H9 (cell line): ENCODE data around the gene ISCU. TPM values are rescaled to one million over a fixed set of nuclear protein-coding genes. Genes with fewer than 3 reads are reported as not detected.
A peak's percentile ranks its signal among the peaks of the same experiment; 100 is the strongest.

Source experiments
- DNase-seq: peaks from one replicate; pipeline ENCODE4 v3.0.0-alpha.2; 2017
- H2AFZ ChIP-seq: one replicate; pipeline ENCODE4 v1.6.1; 2013; ENCODE audit warnings: mild to moderate bottlenecking, low read length, control low read depth, moderate library complexity
- H2AK5ac ChIP-seq: 2 replicates; pipeline ENCODE4 v1.6.1; 2013; ENCODE audit warnings: low read length, control low read depth, mixed read lengths; ENCODE audit not compliant: insufficient read length
- H2BK120ac ChIP-seq: one replicate; pipeline ENCODE4 v1.6.1; 2013; ENCODE audit warnings: low read depth, mild to moderate bottlenecking, low read length, control low read depth, inconsistent platforms; ENCODE audit not compliant: poor library complexity, severe bottlenecking
- H2BK12ac ChIP-seq: 2 replicates; pipeline ENCODE4 v1.6.1; 2013; ENCODE audit warnings: low read length, control low read depth, mixed read lengths, low read depth; ENCODE audit not compliant: insufficient read length
- H2BK15ac ChIP-seq: 2 replicates; pipeline ENCODE4 v1.6.1; 2013; ENCODE audit warnings: low read depth, low read length, control low read depth
- H2BK20ac ChIP-seq: one replicate; pipeline ENCODE4 v1.6.1; 2013; ENCODE audit warnings: low read depth, mild to moderate bottlenecking, low read length, control low read depth, inconsistent platforms; ENCODE audit not compliant: poor library complexity, severe bottlenecking
- H2BK5ac ChIP-seq: 2 replicates; pipeline ENCODE4 v1.6.1; 2013; ENCODE audit warnings: low read length, control low read depth, mixed read lengths; ENCODE audit not compliant: insufficient read length
- H3K14ac ChIP-seq: 2 replicates; pipeline ENCODE4 v1.6.1; 2013; ENCODE audit warnings: low read length, control low read depth; ENCODE audit not compliant: insufficient read depth
- H3K18ac ChIP-seq: 2 replicates; pipeline ENCODE4 v1.6.1; 2013; ENCODE audit warnings: low read depth, mild to moderate bottlenecking, mixed read lengths, low read length, control low read depth; ENCODE audit not compliant: insufficient read length
- H3K23ac ChIP-seq: 2 replicates; pipeline ENCODE4 v1.6.1; 2013; ENCODE audit warnings: low read length, control low read depth, mixed read lengths, low read depth; ENCODE audit not compliant: insufficient read length
- H3K23me2 ChIP-seq: 2 replicates; pipeline ENCODE4 v1.6.1; 2013; ENCODE audit warnings: low read depth, mild to moderate bottlenecking, mixed read lengths, low read length, control low read depth; ENCODE audit not compliant: insufficient read length, poor library complexity, severe bottlenecking
- H3K27ac ChIP-seq: 2 replicates; pipeline ENCODE4 v1.5.1; 2013; ENCODE audit warnings: low read length, control low read depth, mixed read lengths, low read depth; ENCODE audit not compliant: insufficient read length
- H3K27me3 ChIP-seq: 2 replicates; pipeline ENCODE4 v1.6.1; 2013; ENCODE audit warnings: low read length, control low read depth, inconsistent platforms; ENCODE audit not compliant: insufficient read depth
- H3K4ac ChIP-seq: 2 replicates; pipeline ENCODE4 v1.6.1; 2013; ENCODE audit warnings: low read depth, mild to moderate bottlenecking, control low read depth, inconsistent platforms, low read length, moderate library complexity
- H3K4me1 ChIP-seq: 2 replicates; pipeline ENCODE4 v1.6.1; 2013; ENCODE audit warnings: low read length, control low read depth, inconsistent platforms; ENCODE audit not compliant: insufficient read depth
- H3K4me2 ChIP-seq: 2 replicates; pipeline ENCODE4 v1.6.1; 2013; ENCODE audit warnings: low read length, control low read depth, mixed read lengths; ENCODE audit not compliant: insufficient read length, insufficient read depth
- H3K56ac ChIP-seq: 2 replicates; pipeline ENCODE4 v1.6.1; 2013; ENCODE audit warnings: low read depth, mild to moderate bottlenecking, mixed read lengths, low read length, control low read depth; ENCODE audit not compliant: insufficient read length
- H3K79me1 ChIP-seq: 2 replicates; pipeline ENCODE4 v1.6.1; 2013; ENCODE audit warnings: low read depth, mild to moderate bottlenecking, moderate library complexity, low read length, control low read depth, inconsistent platforms; ENCODE audit not compliant: insufficient read depth, poor library complexity, severe bottlenecking
- H3K79me2 ChIP-seq: 2 replicates; pipeline ENCODE4 v1.6.1; 2013; ENCODE audit warnings: low read length, control low read depth, inconsistent platforms; ENCODE audit not compliant: insufficient read depth
- H3K9ac ChIP-seq: 2 replicates; pipeline ENCODE4 v1.6.1; 2013; ENCODE audit warnings: low read length, control low read depth, mixed read lengths; ENCODE audit not compliant: insufficient read length; ENCODE audit errors: extremely low read depth
- H3K9me3 ChIP-seq: one replicate; pipeline ENCODE4 v1.6.1; 2013; ENCODE audit warnings: low read depth, low read length, inconsistent platforms; ENCODE audit not compliant: control insufficient read depth
- H3T11ph ChIP-seq: one replicate; pipeline ENCODE4 v1.6.1; 2013; ENCODE audit warnings: mild to moderate bottlenecking, low read length, control low read depth, inconsistent platforms
- H4K20me1 ChIP-seq: one replicate; pipeline ENCODE4 v1.6.1; 2013; ENCODE audit not compliant: control insufficient read depth, insufficient read length, insufficient read depth
- H4K5ac ChIP-seq: 2 replicates; pipeline ENCODE4 v1.6.1; 2013; ENCODE audit warnings: low read depth, mild to moderate bottlenecking, mixed read lengths, low read length, control low read depth; ENCODE audit not compliant: insufficient read length
- H4K8ac ChIP-seq: replicated peaks from 2 replicates; pipeline ENCODE4 v1.6.1; 2013; ENCODE audit warnings: low read length, control low read depth, mixed read lengths, low read depth; ENCODE audit not compliant: insufficient read length
- H4K91ac ChIP-seq: 2 replicates; pipeline ENCODE4 v1.6.1; 2013; ENCODE audit warnings: low read depth, mild to moderate bottlenecking, moderate library complexity, mixed read lengths, low read length, control low read depth; ENCODE audit not compliant: insufficient read length
- H3K27ac Mint-ChIP-seq, 3 experiments: 2 replicates in 2 of 3; 3 replicates in 1 of 3; pipeline ENCODE4 v1.8.0; 2020 to 2021; ENCODE audit warnings: mixed read lengths in 3 of 3, mild to moderate bottlenecking in 1 of 3, moderate library complexity in 1 of 3
- H3K27me3 Mint-ChIP-seq: 2 replicates; pipeline ENCODE4 v1.8.0; 2021; ENCODE audit warnings: low read depth, mild to moderate bottlenecking, moderate library complexity, mixed read lengths
- H3K36me3 Mint-ChIP-seq, 3 experiments: 2 replicates in 2 of 3; 3 replicates in 1 of 3; pipeline ENCODE4 v1.8.0; 2020 to 2021; ENCODE audit warnings: low read depth in 3 of 3, mixed read lengths in 3 of 3; ENCODE audit not compliant: insufficient read depth in 1 of 3
- H3K4me1 Mint-ChIP-seq, 2 experiments: 2 replicates each; pipeline ENCODE4 v1.8.0; 2020; ENCODE audit warnings: mixed read lengths in 2 of 2
- H3K4me3 Mint-ChIP-seq, 2 experiments: 2 replicates in 1 of 2; 3 replicates in 1 of 2; pipeline ENCODE4 v1.8.0; 2020 to 2021; ENCODE audit warnings: mild to moderate bottlenecking in 2 of 2, mixed read lengths in 2 of 2, moderate library complexity in 1 of 2
- H3K9me3 Mint-ChIP-seq, 2 experiments: 2 replicates in 1 of 2; 3 replicates in 1 of 2; pipeline ENCODE4 v1.8.0; 2020; ENCODE audit warnings: mild to moderate bottlenecking in 2 of 2, mixed read lengths in 2 of 2, moderate library complexity in 1 of 2
- WGBS: extraction: QIAGEN DNeasy Blood & Tissue Kit; methylation state at CpG from one replicate; pipeline ENCODE4 v1.1.7; 2013; ENCODE audit warnings: missing lambda C conversion rate, low lambda C conversion rate, mixed read lengths; ENCODE audit not compliant: insufficient read length; ENCODE audit errors: extremely low coverage; 5-methylcytosine and 5-hydroxymethylcytosine counted together
- total RNA-seq: library from RNA; stranded (reverse); gene quantifications from 2 replicates; pipeline ENCODE4 v1.2.1, GENCODE V29; 2021
- TF ChIP-seq, protein P1 (sequence below): fragments of 200-600 bp; sonication (generic); conservative IDR thresholded peaks from 3 replicates; pipeline ENCODE4 v1.8.0; 2021; ENCODE audit warnings: antibody characterized with exemption, mild to moderate bottlenecking

ISCU gene
- total RNA-seq, 1 experiment from 2014 or later = 64.9 TPM

DNA sequence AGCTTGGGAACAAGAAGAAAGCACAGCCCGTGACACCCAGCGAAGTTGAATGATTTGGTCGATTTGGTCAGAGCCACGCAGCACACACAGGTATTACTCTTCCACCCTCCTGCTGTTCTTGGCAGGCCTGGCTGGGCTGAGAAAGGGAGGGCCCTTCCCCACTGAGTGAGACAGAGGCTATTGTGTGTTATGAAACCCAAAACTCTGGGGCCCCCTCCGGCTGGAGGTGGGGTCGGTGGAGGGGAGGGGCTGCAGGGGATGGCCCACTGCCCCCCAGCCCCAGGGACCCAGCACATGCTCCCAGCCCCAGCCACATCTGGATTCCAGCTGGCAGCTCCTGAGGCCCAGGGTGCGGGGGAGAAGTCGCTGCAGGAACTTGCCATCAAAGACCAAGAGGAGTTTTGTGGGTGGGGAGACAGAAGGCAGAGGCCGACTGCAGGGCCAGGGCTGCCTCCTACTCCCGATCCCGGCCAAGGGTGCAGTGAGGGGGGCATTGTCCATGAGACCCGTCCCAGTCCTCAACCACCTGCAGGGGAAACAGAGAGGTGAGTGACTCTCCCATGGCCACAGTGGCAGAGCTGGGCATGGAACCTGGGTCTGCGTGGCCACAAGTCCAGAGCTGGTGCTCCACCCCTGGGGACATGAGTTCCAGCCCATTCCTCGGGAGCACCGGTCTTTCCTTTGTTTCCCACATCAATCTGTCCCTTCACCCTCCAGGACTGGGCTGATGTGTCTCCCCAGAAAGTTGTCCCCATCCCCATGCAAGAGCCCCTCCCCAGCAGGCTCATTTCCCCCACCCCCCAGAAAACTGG is 26.8 kb downstream of the ISCU start:
- no CpG with 5 or more reads among the region's 15 CpGs for WGBS

More for the DNA sequence above, 26.8 kb downstream of the ISCU start:
- H2BK15ac ChIP-seq = no peak overlapping the region
- no peak overlapping the region for H3K23ac ChIP-seq
- no peaks in the 10 kb centered on the region for H4K20me1 ChIP-seq
- Mint-ChIP-seq H3K9me3 (no peaks in the 10 kb centered on the region), H3K4me1 (peaks cover 12 to 27% of the 10 kb centered on the region in 2 experiments), H3K27me3 (no peaks in the 10 kb centered on the region), H3K4me3 (peak overlapping the region in 1 of 2 experiments; percentile 40; a peak in 1 of 5 replicates), H3K27ac (peak overlapping the region; percentile 53 to 82 (median 79); a peak in 5 of 7 replicates), H3K36me3 (no peaks in the 10 kb centered on the region)
- H3K79me1 ChIP-seq = no peaks in the 10 kb centered on the region
- H2BK5ac ChIP-seq = no peak overlapping the region
- no peak overlapping the region for H3K9ac ChIP-seq
- H3K9me3 ChIP-seq = no peaks in the 10 kb centered on the region
- no peak overlapping the region for H3K18ac ChIP-seq
- no peak overlapping the region for H4K5ac ChIP-seq
- H4K8ac ChIP-seq = no peak overlapping the region
- no peak overlapping the region for H2BK12ac ChIP-seq
- H3K4me2 ChIP-seq = no peak overlapping the region
- peak overlapping the region; percentile 67; the same call in 1 of the 2 replicates for H3K14ac ChIP-seq
- TF ChIP-seq, protein P1, sequence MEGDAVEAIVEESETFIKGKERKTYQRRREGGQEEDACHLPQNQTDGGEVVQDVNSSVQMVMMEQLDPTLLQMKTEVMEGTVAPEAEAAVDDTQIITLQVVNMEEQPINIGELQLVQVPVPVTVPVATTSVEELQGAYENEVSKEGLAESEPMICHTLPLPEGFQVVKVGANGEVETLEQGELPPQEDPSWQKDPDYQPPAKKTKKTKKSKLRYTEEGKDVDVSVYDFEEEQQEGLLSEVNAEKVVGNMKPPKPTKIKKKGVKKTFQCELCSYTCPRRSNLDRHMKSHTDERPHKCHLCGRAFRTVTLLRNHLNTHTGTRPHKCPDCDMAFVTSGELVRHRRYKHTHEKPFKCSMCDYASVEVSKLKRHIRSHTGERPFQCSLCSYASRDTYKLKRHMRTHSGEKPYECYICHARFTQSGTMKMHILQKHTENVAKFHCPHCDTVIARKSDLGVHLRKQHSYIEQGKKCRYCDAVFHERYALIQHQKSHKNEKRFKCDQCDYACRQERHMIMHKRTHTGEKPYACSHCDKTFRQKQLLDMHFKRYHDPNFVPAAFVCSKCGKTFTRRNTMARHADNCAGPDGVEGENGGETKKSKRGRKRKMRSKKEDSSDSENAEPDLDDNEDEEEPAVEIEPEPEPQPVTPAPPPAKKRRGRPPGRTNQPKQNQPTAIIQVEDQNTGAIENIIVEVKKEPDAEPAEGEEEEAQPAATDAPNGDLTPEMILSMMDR = no peak
- no peak for DNase-seq
- no peak overlapping the region for H3K4ac ChIP-seq
- no peak overlapping the region for H2BK20ac ChIP-seq
- no peak overlapping the region for H3K56ac ChIP-seq
- H2AFZ ChIP-seq = no peak overlapping the region
- H3K79me2 ChIP-seq = no peaks in the 10 kb centered on the region
- no peaks in the 10 kb centered on the region for H3K27me3 ChIP-seq
- no peak overlapping the region for H2BK120ac ChIP-seq
- no peaks in the 10 kb centered on the region for H3K23me2 ChIP-seq
- H3K27ac ChIP-seq = no peak overlapping the region
- H4K91ac ChIP-seq = no peak overlapping the region
- H3K4me1 ChIP-seq = no peaks in the 10 kb centered on the region
- H3T11ph ChIP-seq = no peak overlapping the region
- no peak overlapping the region for H2AK5ac ChIP-seq
